Thyroid gland (tissue), 4 donors: ENCODE data around the gene LRFN2. TPM values are rescaled to one million over a fixed set of nuclear protein-coding genes. Genes with fewer than 3 reads are reported as not detected.
A peak's percentile ranks its signal among the peaks of the same experiment; 100 is the strongest.

Source experiments
- DNase-seq, 2 donors: peaks; one replicate each; pipeline ENCODE4 v3.0.0-alpha.2; 2019
- H3K27ac ChIP-seq, 3 donors: fragments of 200-600 bp; sonication (generic); 1 replicate in 2 of 3; 2 replicates in 1 of 3; pipeline ENCODE4 v1.5.1; 2016 to 2019; ENCODE audit warnings: mild to moderate bottlenecking in 1 of 3, moderate library complexity in 1 of 3
- H3K27me3 ChIP-seq: fragments of 200-600 bp; sonication (generic); one replicate; pipeline ENCODE4 v1.5.1; 2019
- H3K36me3 ChIP-seq, 2 donors: fragments of 200-600 bp; sonication (generic); one replicate each; pipeline ENCODE4 v1.5.1; 2016 to 2019
- H3K4me1 ChIP-seq, 2 donors: fragments of 200-600 bp; sonication (generic); one replicate each; pipeline ENCODE4 v1.5.1; 2017 to 2019
- H3K4me3 ChIP-seq, 3 donors: fragments of 200-600 bp; sonication (generic); replicated peaks in 1 of 3; 1 replicate in 2 of 3; 2 replicates in 1 of 3; pipeline ENCODE4 v1.5.1; 2016; ENCODE audit warnings: mild to moderate bottlenecking in 1 of 3
- H3K9me3 ChIP-seq: fragments of 200-600 bp; sonication (generic); one replicate; pipeline ENCODE4 v1.5.1; 2017
- POLR2A ChIP-seq, 2 donors: fragments of 450-650 bp; IDR thresholded peaks; one replicate each; pipeline ENCODE4 v1.6.1; 2017; ENCODE audit warnings: antibody characterized with exemption in 2 of 2, mild to moderate bottlenecking in 2 of 2, moderate library complexity in 1 of 2
- WGBS, 2 donors: methylation state at CpG; one replicate each; pipeline ENCODE4 v1.1.5; 2017; 5-methylcytosine and 5-hydroxymethylcytosine counted together
- intact Hi-C: fragments of 100-400 bp; cut with DNase I; formaldehyde crosslinking; loops from one replicate; pipeline ENCODE4 v1.15.1; 2023
- total RNA-seq, 4 donors: library from RNA; depleted of rRNA; stranded (reverse); fragments of >200 nt; gene quantifications; one replicate each; pipeline ENCODE4 v1.2.3, GENCODE V29; 2016
- TF ChIP-seq, protein P1 (sequence below), 6 experiments: fragments of 200-600 bp in 3 of 6; fragments of 450-650 bp in 3 of 6; sonication (generic) in 3 of 6; IDR thresholded peaks; one replicate each; pipeline ENCODE4 v1.5.1; 2016 to 2019; ENCODE audit warnings: antibody characterized with exemption in 6 of 6, mild to moderate bottlenecking in 2 of 6, inconsistent platforms in 1 of 6, moderate library complexity in 1 of 6

The LRFN2 gene
- total RNA-seq, 4 donors from 2014 or later: 0.13 TPM; not detected in 3

DNA sequence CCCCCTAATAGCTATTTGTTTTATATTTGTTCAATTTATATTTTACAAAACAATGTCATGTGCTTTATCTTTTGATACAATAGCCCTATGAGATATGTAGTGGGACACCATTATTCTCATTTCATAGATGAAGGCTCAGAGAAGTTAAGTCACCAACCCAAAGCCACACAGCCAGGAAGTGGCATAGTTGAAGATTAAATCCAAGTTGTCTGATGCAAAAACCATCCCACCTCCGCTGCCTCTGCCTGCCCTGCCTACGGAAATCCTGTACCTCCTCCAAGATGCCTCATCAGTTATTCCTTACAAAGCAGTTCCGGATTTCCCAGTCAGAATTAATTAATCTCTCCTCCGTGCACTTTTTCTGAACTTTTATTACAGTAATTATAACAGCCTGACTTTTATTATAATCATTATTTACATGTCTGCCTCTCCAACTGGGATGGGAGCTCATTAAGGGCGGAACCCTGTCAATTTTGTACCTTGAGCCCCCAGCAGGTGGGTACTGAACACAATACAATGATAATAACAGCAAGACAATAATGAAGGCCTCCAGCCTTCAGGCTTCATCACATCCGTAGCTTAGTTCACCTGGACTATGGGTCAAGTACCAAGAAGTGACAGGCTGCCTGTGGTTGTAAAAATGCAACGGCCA, 54.7 kb downstream of the LRFN2 start:
- Histone ChIP-seq H3K9me3 (no peaks in the 10 kb centered on the region), H3K27me3 (no peaks in the 10 kb centered on the region), H3K4me1 (peaks cover 0 to 8% of the 10 kb centered on the region in 2 donors), H3K27ac (no peak overlapping the region), H3K36me3 (no peaks in the 10 kb centered on the region), H3K4me3 (no peak overlapping the region)
- no peak for DNase-seq
- TF ChIP-seq, protein P1, sequence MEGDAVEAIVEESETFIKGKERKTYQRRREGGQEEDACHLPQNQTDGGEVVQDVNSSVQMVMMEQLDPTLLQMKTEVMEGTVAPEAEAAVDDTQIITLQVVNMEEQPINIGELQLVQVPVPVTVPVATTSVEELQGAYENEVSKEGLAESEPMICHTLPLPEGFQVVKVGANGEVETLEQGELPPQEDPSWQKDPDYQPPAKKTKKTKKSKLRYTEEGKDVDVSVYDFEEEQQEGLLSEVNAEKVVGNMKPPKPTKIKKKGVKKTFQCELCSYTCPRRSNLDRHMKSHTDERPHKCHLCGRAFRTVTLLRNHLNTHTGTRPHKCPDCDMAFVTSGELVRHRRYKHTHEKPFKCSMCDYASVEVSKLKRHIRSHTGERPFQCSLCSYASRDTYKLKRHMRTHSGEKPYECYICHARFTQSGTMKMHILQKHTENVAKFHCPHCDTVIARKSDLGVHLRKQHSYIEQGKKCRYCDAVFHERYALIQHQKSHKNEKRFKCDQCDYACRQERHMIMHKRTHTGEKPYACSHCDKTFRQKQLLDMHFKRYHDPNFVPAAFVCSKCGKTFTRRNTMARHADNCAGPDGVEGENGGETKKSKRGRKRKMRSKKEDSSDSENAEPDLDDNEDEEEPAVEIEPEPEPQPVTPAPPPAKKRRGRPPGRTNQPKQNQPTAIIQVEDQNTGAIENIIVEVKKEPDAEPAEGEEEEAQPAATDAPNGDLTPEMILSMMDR (IDR thresholded peaks at IDR 0.05): no peak
- TF ChIP-seq POLR2A (IDR thresholded peaks at IDR 0.05): no peak
- intact Hi-C loops: no loop called here
- 87 to 90% methylated on average over 7 of the region's 7 CpGs for WGBS, 2 donors

DNA sequence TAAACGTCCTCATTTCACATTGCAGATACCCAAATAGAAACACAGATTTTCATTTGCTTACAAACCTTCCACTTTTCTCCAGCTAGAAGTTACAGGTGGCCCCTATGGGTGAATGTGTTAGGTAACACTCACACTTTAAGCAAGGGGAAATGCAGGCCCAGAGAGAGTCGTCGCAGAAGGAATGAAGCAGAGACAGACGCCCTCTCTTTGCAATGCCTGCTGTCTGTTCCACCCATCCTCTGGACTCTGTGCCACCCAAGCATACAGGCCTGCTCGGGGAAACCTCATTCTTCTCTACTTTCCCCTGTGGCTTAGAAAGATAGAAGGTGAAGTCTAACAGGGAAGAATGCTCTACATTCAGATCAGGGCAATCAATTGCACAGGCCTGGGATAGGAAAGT, 57.2 kb downstream of the LRFN2 start:
- intact Hi-C loops: no loop called here
- H3K36me3 ChIP-seq: no peaks in the 10 kb centered on the region
- H3K27me3 ChIP-seq: no peaks in the 10 kb centered on the region
- no peak for DNase-seq
- H3K4me1 ChIP-seq: peaks cover 0 to 8% of the 10 kb centered on the region in 2 donors
- H3K4me3 ChIP-seq: no peak overlapping the region
- no peak overlapping the region for H3K27ac ChIP-seq
- H3K9me3 ChIP-seq: no peaks in the 10 kb centered on the region
- TF ChIP-seq POLR2A (IDR thresholded peaks at IDR 0.05): no peak
- 82 to 86% methylated on average over 5 of the region's 5 CpGs for WGBS, 2 donors

DNA sequence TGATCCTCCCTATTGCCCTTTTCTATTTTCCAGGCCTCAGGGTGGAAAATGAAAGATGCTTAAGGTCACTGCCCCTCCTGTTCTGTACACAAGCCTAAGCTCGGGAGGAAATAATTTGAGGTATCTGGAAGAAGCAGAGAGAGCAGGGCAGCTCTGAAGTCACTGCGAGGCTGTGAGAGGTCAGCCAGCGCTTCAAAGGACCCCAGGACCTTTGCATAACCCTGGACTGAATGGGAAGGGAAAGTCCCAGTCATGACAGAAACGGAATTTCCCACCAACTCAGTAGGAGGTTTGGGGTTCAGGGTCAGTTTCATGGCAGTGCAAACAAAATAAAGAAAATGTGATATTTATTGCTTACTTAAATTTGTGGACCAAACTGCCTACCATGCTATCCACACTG, 58.1 kb downstream of the LRFN2 start:
- Histone ChIP-seq H3K4me1 (peaks cover 0 to 7% of the 10 kb centered on the region in 2 donors), H3K4me3 (no peak overlapping the region), H3K36me3 (no peaks in the 10 kb centered on the region), H3K27ac (no peak overlapping the region), H3K27me3 (no peaks in the 10 kb centered on the region), H3K9me3 (no peaks in the 10 kb centered on the region)
- DNase-seq: no peak
- intact Hi-C loops: no loop called here
- TF ChIP-seq POLR2A (IDR thresholded peaks at IDR 0.05): no peak
- TF ChIP-seq, protein P1 (IDR thresholded peaks at IDR 0.05): no peak
- 85 to 88% methylated on average over 4 of the region's 4 CpGs for WGBS, 2 donors

DNA sequence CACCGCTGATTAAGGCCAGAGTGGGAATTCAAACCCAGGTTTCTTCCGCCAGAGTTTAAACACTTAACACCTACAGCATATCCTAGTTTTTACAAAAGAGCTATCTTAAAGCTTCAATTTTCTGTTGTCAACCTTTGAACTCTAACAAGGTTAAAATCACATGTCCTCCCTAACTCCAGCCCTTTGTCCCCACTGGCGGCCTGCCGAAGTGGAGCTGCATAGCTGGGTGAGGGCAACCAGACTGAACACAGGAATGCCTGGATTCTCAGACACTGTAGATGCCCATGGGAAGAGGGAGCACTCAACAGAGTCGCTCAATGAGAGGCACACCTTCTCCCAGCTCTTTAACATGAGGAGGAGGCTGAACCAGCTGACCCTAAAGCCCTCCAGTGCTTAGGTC, 59.1 kb downstream of the LRFN2 start:
- H3K4me3 ChIP-seq: no peak overlapping the region
- H3K36me3 ChIP-seq: no peaks in the 10 kb centered on the region
- no peaks in the 10 kb centered on the region for H3K9me3 ChIP-seq
- H3K4me1 ChIP-seq: no peaks in the 10 kb centered on the region
- H3K27me3 ChIP-seq: no peaks in the 10 kb centered on the region
- peak in 1 of 2 donors; percentile 7 for DNase-seq
- 81 to 85% methylated on average over 5 of the region's 5 CpGs for WGBS, 2 donors
- no peak overlapping the region for H3K27ac ChIP-seq
- TF ChIP-seq, protein P1 (IDR thresholded peaks at IDR 0.05): no peak
- TF ChIP-seq POLR2A (IDR thresholded peaks at IDR 0.05): no peak
- intact Hi-C loops: no loop called here

DNA sequence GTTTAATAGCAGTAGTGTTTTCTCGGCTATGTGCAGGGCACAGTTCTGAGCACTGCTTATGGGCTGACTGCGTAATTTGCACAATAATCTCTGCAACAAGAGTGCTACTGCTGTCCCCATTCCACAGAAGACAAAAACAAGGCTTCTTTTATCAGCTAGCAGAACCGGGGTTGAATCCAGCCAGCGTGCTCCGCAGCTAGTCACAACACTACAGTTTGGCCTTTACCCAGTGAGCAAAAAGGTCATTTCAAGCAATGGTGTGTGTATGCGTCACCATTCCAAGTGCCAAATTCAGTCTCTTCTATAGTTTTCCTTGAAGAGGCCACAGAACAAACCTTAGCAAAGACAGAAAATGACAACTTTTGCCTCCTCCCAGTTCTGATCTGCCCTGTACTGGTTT, 61.1 kb downstream of the LRFN2 start:
- WGBS, 2 donors: 71 to 74% methylated on average over 6 of the region's 6 CpGs
- Histone ChIP-seq H3K27ac (no peak overlapping the region), H3K36me3 (no peaks in the 10 kb centered on the region), H3K4me1 (no peaks in the 10 kb centered on the region), H3K9me3 (no peaks in the 10 kb centered on the region), H3K4me3 (no peak overlapping the region), H3K27me3 (no peaks in the 10 kb centered on the region)
- no peak for DNase-seq
- no peak for TF ChIP-seq POLR2A (IDR thresholded peaks at IDR 0.05)
- TF ChIP-seq, protein P1 (IDR thresholded peaks at IDR 0.05): no peak
- intact Hi-C loops: no loop called here
